Measurements from ENCODE around the gene PCDHA9.
"Not testable (repeated sequence)": the region's sequence is repeated elsewhere in the genome, so short reads cannot be mapped to it uniquely, and the experiment has no call there.

Gene PCDHA9

GRCh38 chr5:140833993-140834392, 14.2 kb upstream of the PCDHA9 start, which contains the start of gene PCDHA7:
Gene PCDHA7 (plus strand): TSS chr5:140834269. CDS start chr5:140834384, 115 bp downstream.
- TF ChIP-seq CTCF (IDR thresholded peaks at IDR 0.05; ENCODE audit: low read depth, low read length), result no peak
- peak; percentile 24 to 46 for DNase-seq (ENCODE audit: low read depth in 2 of 2)
- no peak within 1 kb of the TSS for H3K4me3 ChIP-seq (replicated peaks in 1 of 2; ENCODE audit: low read depth in 2 of 2, low read length in 2 of 2)

GRCh38 chr5:140834439-140835008, 13.7 kb upstream of the PCDHA9 start:
- not testable (repeated sequence) for DNase-seq (ENCODE audit: low read depth in 2 of 2); H3K4me3 ChIP-seq (replicated peaks in 1 of 2; ENCODE audit: low read depth in 2 of 2, low read length in 2 of 2)

- no peak for DNase-seq (ENCODE audit: low read depth in 2 of 2)
Observed at GRCh38 chr5:140835622-140836510, 12.3 kb upstream of the PCDHA9 start.

GRCh38 chr5:140840978-140841962, 6.9 kb upstream of the PCDHA9 start, which contains the start of gene PCDHA8:
Gene PCDHA8 (plus strand): TSS chr5:140841187. CDS start chr5:140841322, 135 bp downstream.
- DNase-seq (ENCODE audit: low read depth in 2 of 2), result peak in 1 of 2 donors; percentile 17
- no peak within 1 kb of the TSS for H3K4me3 ChIP-seq (replicated peaks in 1 of 2; ENCODE audit: low read depth in 2 of 2, low read length in 2 of 2)
- peak; percentile 37 for TF ChIP-seq CTCF (IDR thresholded peaks at IDR 0.05; ENCODE audit: low read depth, low read length)

More at GRCh38 chr5:140835622-140836510, 12.3 kb upstream of the PCDHA9 start:
- no peak overlapping the region for H3K4me3 ChIP-seq (replicated peaks in 1 of 2; ENCODE audit: low read depth in 2 of 2, low read length in 2 of 2)
- TF ChIP-seq CTCF (IDR thresholded peaks at IDR 0.05; ENCODE audit: low read depth, low read length), result no peak

- no peak for TF ChIP-seq CTCF (IDR thresholded peaks at IDR 0.05; ENCODE audit: low read depth, low read length)
- no peak for DNase-seq (ENCODE audit: low read depth in 2 of 2)
- H3K4me3 ChIP-seq (replicated peaks in 1 of 2; ENCODE audit: low read depth in 2 of 2, low read length in 2 of 2), result no peak overlapping the region
Observed at GRCh38 chr5:140842798-140843733, 5.1 kb upstream of the PCDHA9 start.

GRCh38 chr5:140849831-140850634, 1.9 kb downstream of the PCDHA9 start:
- H3K4me3 ChIP-seq (replicated peaks in 1 of 2; ENCODE audit: low read depth in 2 of 2, low read length in 2 of 2); DNase-seq (ENCODE audit: low read depth in 2 of 2): not testable (repeated sequence)

Measured in cardiac fibroblast (primary cell).